Mucosa of rectum (tissue), 2 donors: ENCODE data around the gene SH2D3C.

Experiments
- H3K27ac ChIP-seq, 2 donors: one replicate each; pipeline ENCODE4 v1.7.0; 2013; ENCODE audit warnings: inconsistent platforms in 2 of 2, low read depth in 2 of 2, low read length in 2 of 2
- H3K27me3 ChIP-seq, 2 donors: one replicate each; pipeline ENCODE4 v1.7.0; 2013; ENCODE audit warnings: low read length in 2 of 2; ENCODE audit not compliant: control insufficient read depth in 2 of 2, insufficient read depth in 2 of 2
- H3K36me3 ChIP-seq, 2 donors: one replicate each; pipeline ENCODE4 v1.7.0; 2013; ENCODE audit warnings: low read length in 2 of 2; ENCODE audit not compliant: control insufficient read depth in 2 of 2, insufficient read depth in 2 of 2
- H3K4me1 ChIP-seq, 2 donors: one replicate each; pipeline ENCODE4 v1.7.0; 2013; ENCODE audit warnings: low read length in 2 of 2, mild to moderate bottlenecking in 1 of 2; ENCODE audit not compliant: control insufficient read depth in 2 of 2, insufficient read depth in 2 of 2
- H3K4me3 ChIP-seq, 2 donors: one replicate each; pipeline ENCODE4 v1.7.0; 2013; ENCODE audit warnings: low read length in 2 of 2
- H3K9ac ChIP-seq, 2 donors: one replicate each; pipeline ENCODE4 v1.7.0; 2013; ENCODE audit warnings: low read length in 2 of 2, low read depth in 1 of 2, mild to moderate bottlenecking in 1 of 2
- H3K9me3 ChIP-seq, 2 donors: one replicate each; pipeline ENCODE4 v1.7.0; 2013; ENCODE audit warnings: low read length in 2 of 2; ENCODE audit not compliant: control insufficient read depth in 2 of 2
- donor health status: healthy.
- donor health status: Normal muscosa, but diverticular disease.

The SH2D3C gene

GRCh38 chr9:127703289-127703946 is 75.0 kb downstream of the SH2D3C start:
- Histone ChIP-seq H3K27me3 (no peaks in the 10 kb centered on the region), H3K9ac (no peak overlapping the region), H3K4me1 (peaks cover 0 to 13% of the 10 kb centered on the region in 2 donors), H3K4me3 (no peak overlapping the region), H3K36me3 (no peaks in the 10 kb centered on the region), H3K9me3 (no peaks in the 10 kb centered on the region), H3K27ac (no peak overlapping the region)

GRCh38 chr9:127700594-127701255 is 77.7 kb downstream of the SH2D3C start:
- H3K9me3 ChIP-seq, result no peaks in the 10 kb centered on the region
- H3K9ac ChIP-seq, result no peak overlapping the region
- no peak overlapping the region for H3K27ac ChIP-seq
- no peak overlapping the region for H3K4me3 ChIP-seq
- H3K36me3 ChIP-seq, result no peaks in the 10 kb centered on the region
- H3K4me1 ChIP-seq, result peaks cover 0 to 6% of the 10 kb centered on the region in 2 donors
- no peaks in the 10 kb centered on the region for H3K27me3 ChIP-seq

GRCh38 chr9:127700140-127700539 is 78.3 kb downstream of the SH2D3C start:
- no peak overlapping the region for H3K9ac ChIP-seq
- no peaks in the 10 kb centered on the region for H3K36me3 ChIP-seq
- peaks cover 0 to 6% of the 10 kb centered on the region in 2 donors for H3K4me1 ChIP-seq
- H3K27ac ChIP-seq, result no peak overlapping the region
- H3K4me3 ChIP-seq, result no peak overlapping the region
- no peaks in the 10 kb centered on the region for H3K27me3 ChIP-seq
- H3K9me3 ChIP-seq, result no peaks in the 10 kb centered on the region

- H3K4me3 ChIP-seq, result peak overlapping the region; percentile 45 to 54
- peak overlapping the region in 1 of 2 donors; percentile 67 for H3K9ac ChIP-seq
- peak overlapping the region; percentile 68 to 84 for H3K27ac ChIP-seq
- no peaks in the 10 kb centered on the region for H3K27me3 ChIP-seq
- H3K36me3 ChIP-seq, result no peaks in the 10 kb centered on the region
- H3K9me3 ChIP-seq, result no peaks in the 10 kb centered on the region
- peaks cover 0 to 6% of the 10 kb centered on the region in 2 donors for H3K4me1 ChIP-seq
These were observed 79.3 kb downstream of the SH2D3C start for GRCh38 chr9:127698985-127699670.

GRCh38 chr9:127698386-127698785 is 80.1 kb downstream of the SH2D3C start:
- H3K9ac ChIP-seq, result no peak overlapping the region
- H3K36me3 ChIP-seq, result no peaks in the 10 kb centered on the region
- H3K27me3 ChIP-seq, result no peaks in the 10 kb centered on the region
- no peak overlapping the region for H3K27ac ChIP-seq
- H3K4me1 ChIP-seq, result peaks cover 0 to 6% of the 10 kb centered on the region in 2 donors
- H3K4me3 ChIP-seq, result no peak overlapping the region
- H3K9me3 ChIP-seq, result no peaks in the 10 kb centered on the region

- no peak overlapping the region for H3K4me3 ChIP-seq
- no peak overlapping the region for H3K9ac ChIP-seq
- H3K4me1 ChIP-seq, result peaks cover 0 to 6% of the 10 kb centered on the region in 2 donors
- no peaks in the 10 kb centered on the region for H3K9me3 ChIP-seq
- no peaks in the 10 kb centered on the region for H3K36me3 ChIP-seq
- H3K27me3 ChIP-seq, result no peaks in the 10 kb centered on the region
- no peak overlapping the region for H3K27ac ChIP-seq
These were observed 80.9 kb downstream of the SH2D3C start for GRCh38 chr9:127697575-127697974.

GRCh38 chr9:127694890-127695720 is 83.4 kb downstream of the SH2D3C start:
- Histone ChIP-seq H3K27ac (no peak overlapping the region), H3K27me3 (no peaks in the 10 kb centered on the region), H3K9me3 (no peaks in the 10 kb centered on the region), H3K9ac (no peak overlapping the region), H3K36me3 (peaks cover 3% of the 10 kb centered on the region in 2 donors), H3K4me3 (no peak overlapping the region), H3K4me1 (peaks cover 0 to 6% of the 10 kb centered on the region in 2 donors)

GRCh38 chr9:127693697-127694096 is 84.8 kb downstream of the SH2D3C start:
- no peaks in the 10 kb centered on the region for H3K4me1 ChIP-seq
- H3K9me3 ChIP-seq, result no peaks in the 10 kb centered on the region
- no peaks in the 10 kb centered on the region for H3K27me3 ChIP-seq
- H3K9ac ChIP-seq, result no peak overlapping the region
- no peak overlapping the region for H3K27ac ChIP-seq
- H3K4me3 ChIP-seq, result no peak overlapping the region
- peaks cover 3% of the 10 kb centered on the region in 2 donors for H3K36me3 ChIP-seq

GRCh38 chr9:127693143-127693542 is 85.3 kb downstream of the SH2D3C start:
- H3K36me3 ChIP-seq, result peaks cover 3% of the 10 kb centered on the region in 2 donors
- H3K4me3 ChIP-seq, result no peak overlapping the region
- no peak overlapping the region for H3K27ac ChIP-seq
- no peaks in the 10 kb centered on the region for H3K9me3 ChIP-seq
- no peaks in the 10 kb centered on the region for H3K4me1 ChIP-seq
- H3K9ac ChIP-seq, result no peak overlapping the region
- H3K27me3 ChIP-seq, result no peaks in the 10 kb centered on the region
